Ascending aorta (tissue), 2 donors: ENCODE measurements around the gene GRID2. TPM values are rescaled to one million over a fixed set of nuclear protein-coding genes. Genes with fewer than 3 reads are reported as not detected.

Experiments
- DNase-seq, 2 donors: peaks; one replicate each; pipeline ENCODE4 v3.0.0-alpha.2; 2019; ENCODE audit warnings: low spot score in 2 of 2
- H3K27ac ChIP-seq, 2 donors: fragments of 200-600 bp; sonication (generic); one replicate each; pipeline ENCODE4 v1.5.1; 2016 to 2017; ENCODE audit warnings: mild to moderate bottlenecking in 1 of 2
- H3K27me3 ChIP-seq: fragments of 200-600 bp; sonication (generic); one replicate; pipeline ENCODE4 v1.5.1; 2017
- H3K36me3 ChIP-seq, 2 donors: fragments of 200-600 bp; sonication (generic); one replicate each; pipeline ENCODE4 v1.5.1; 2016
- H3K4me1 ChIP-seq, 2 donors: fragments of 200-600 bp; sonication (generic); one replicate each; pipeline ENCODE4 v1.5.1; 2016 to 2017; ENCODE audit warnings: mild to moderate bottlenecking in 1 of 2
- H3K4me3 ChIP-seq, 2 donors: fragments of 200-600 bp; sonication (generic); one replicate each; pipeline ENCODE4 v1.5.1; 2016 to 2017; ENCODE audit warnings: mild to moderate bottlenecking in 1 of 2
- H3K9me3 ChIP-seq, 2 donors: fragments of 200-600 bp; sonication (generic); one replicate each; pipeline ENCODE4 v1.5.1; 2016
- intact Hi-C: fragments of 100-400 bp; cut with DNase I; formaldehyde crosslinking; loops from one replicate; pipeline ENCODE4 v1.15.1; 2023
- total RNA-seq: library from RNA; depleted of rRNA; stranded (reverse); fragments of >200 nt; gene quantifications from one replicate; pipeline ENCODE4 v1.1.0, GENCODE V29; 2016
- TF ChIP-seq, protein P1 (sequence below), 3 experiments: fragments of 200-600 bp in 2 of 3; fragments of 450-650 bp in 1 of 3; sonication (generic) in 2 of 3; IDR thresholded peaks; one replicate each; pipeline ENCODE4 v1.5.1; 2016 to 2019; ENCODE audit warnings: antibody characterized with exemption in 3 of 3, mild to moderate bottlenecking in 1 of 3, moderate library complexity in 1 of 3

The GRID2 gene
- total RNA-seq, 1 donor from 2014 or later = not detected

DNA sequence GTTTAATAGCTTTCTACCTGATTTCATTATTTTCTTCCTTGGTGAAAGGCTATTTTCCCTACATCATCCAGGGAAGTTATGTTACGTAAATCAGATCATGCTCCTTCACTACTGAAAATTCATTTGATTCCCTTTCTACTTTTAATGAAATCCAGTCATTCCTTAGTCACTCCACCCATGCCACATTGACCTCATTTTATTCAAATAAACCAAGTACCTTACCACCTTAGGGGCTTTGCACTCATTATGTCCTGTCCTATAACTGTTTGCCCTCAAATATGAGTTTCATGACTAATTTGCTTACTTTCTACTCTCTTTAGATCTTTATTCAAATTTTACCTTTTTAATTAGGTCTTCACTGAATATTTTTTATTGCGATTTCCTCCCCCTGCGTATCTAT lies 374.0 kb downstream of the GRID2 start:
- H3K4me1 ChIP-seq = no peaks in the 10 kb centered on the region
- H3K4me3 ChIP-seq = no peak overlapping the region
- H3K9me3 ChIP-seq = no peaks in the 10 kb centered on the region
- no peaks in the 10 kb centered on the region for H3K27me3 ChIP-seq
- no peaks in the 10 kb centered on the region for H3K36me3 ChIP-seq
- H3K27ac ChIP-seq = no peak overlapping the region
- intact Hi-C loops = no loop called here
- TF ChIP-seq, protein P1, sequence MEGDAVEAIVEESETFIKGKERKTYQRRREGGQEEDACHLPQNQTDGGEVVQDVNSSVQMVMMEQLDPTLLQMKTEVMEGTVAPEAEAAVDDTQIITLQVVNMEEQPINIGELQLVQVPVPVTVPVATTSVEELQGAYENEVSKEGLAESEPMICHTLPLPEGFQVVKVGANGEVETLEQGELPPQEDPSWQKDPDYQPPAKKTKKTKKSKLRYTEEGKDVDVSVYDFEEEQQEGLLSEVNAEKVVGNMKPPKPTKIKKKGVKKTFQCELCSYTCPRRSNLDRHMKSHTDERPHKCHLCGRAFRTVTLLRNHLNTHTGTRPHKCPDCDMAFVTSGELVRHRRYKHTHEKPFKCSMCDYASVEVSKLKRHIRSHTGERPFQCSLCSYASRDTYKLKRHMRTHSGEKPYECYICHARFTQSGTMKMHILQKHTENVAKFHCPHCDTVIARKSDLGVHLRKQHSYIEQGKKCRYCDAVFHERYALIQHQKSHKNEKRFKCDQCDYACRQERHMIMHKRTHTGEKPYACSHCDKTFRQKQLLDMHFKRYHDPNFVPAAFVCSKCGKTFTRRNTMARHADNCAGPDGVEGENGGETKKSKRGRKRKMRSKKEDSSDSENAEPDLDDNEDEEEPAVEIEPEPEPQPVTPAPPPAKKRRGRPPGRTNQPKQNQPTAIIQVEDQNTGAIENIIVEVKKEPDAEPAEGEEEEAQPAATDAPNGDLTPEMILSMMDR (IDR thresholded peaks at IDR 0.05) = no peak
- DNase-seq = no peak

DNA sequence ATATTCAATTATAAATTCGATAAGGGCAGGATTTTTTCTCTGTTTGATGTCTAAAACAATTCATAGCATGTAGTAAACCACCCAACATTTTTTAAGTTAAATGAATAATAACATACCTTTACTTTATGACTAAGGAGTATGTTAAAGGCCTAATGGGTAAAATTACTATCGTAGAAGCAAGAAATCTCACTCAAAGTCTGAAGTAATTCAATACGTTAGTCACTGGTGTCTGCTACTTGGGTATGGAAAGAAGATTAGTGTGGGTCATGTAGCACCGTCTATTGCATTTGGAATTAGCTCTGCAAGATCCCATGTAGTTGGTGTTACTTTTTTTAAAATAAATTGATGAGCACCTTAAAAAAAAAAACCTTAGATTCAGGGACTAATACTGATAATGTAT lies 374.5 kb downstream of the GRID2 start:
- H3K27me3 ChIP-seq = no peaks in the 10 kb centered on the region
- no peaks in the 10 kb centered on the region for H3K36me3 ChIP-seq
- intact Hi-C loops = no loop called here
- no peak overlapping the region for H3K27ac ChIP-seq
- H3K4me1 ChIP-seq = no peaks in the 10 kb centered on the region
- H3K9me3 ChIP-seq = no peaks in the 10 kb centered on the region
- H3K4me3 ChIP-seq = no peak overlapping the region
- TF ChIP-seq, protein P1 (IDR thresholded peaks at IDR 0.05) = no peak
- no peak for DNase-seq

DNA sequence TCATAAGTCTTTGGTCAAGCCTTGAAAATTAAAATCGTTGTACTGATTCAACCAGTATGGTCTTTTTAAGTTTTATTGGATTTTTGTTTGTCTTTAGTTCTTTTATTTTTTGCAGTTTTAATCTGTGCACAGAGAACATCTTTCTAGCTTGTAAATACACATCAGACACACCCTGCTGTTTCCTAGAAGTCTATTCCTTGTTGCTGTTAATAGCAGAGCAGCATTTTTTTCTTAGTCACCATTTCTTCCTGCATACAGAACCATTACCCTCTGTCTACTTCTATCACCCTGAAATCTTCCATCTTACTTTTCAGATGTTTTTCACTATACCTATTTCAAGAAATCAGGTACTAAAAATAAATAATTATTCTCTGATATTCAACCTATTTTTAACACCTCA lies 375.4 kb downstream of the GRID2 start:
- H3K36me3 ChIP-seq = no peaks in the 10 kb centered on the region
- intact Hi-C loops = no loop called here
- TF ChIP-seq, protein P1 (IDR thresholded peaks at IDR 0.05) = no peak
- DNase-seq = no peak
- no peak overlapping the region for H3K27ac ChIP-seq
- H3K4me1 ChIP-seq = no peaks in the 10 kb centered on the region
- H3K9me3 ChIP-seq = no peaks in the 10 kb centered on the region
- H3K27me3 ChIP-seq = no peaks in the 10 kb centered on the region
- no peak overlapping the region for H3K4me3 ChIP-seq

DNA sequence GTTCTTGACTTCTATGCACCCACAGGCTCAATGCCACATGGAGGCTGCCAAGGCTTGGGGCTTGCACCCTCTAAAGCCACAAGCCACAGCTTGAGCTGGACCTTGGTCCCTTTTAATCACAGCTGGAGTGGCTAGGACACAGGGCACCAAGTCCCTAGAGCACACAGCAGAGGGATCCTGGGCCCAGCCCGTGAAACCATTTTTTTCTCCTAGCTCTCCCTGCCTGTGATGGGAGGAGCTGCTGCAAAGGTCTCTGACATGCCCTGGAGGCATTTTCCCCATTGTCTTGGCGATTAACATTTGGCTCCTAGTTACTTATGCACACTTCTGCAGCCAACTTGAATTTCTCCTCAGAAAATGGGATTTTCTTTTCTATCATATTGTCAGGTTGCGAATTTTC lies 410.9 kb downstream of the GRID2 start:
- intact Hi-C loops = no loop called here
- DNase-seq = no peak
- H3K27ac ChIP-seq = no peak overlapping the region
- H3K4me3 ChIP-seq = no peak overlapping the region
- H3K9me3 ChIP-seq = no peaks in the 10 kb centered on the region
- TF ChIP-seq, protein P1 (IDR thresholded peaks at IDR 0.05) = no peak
- H3K4me1 ChIP-seq = no peaks in the 10 kb centered on the region
- H3K27me3 ChIP-seq = no peaks in the 10 kb centered on the region
- no peaks in the 10 kb centered on the region for H3K36me3 ChIP-seq

DNA sequence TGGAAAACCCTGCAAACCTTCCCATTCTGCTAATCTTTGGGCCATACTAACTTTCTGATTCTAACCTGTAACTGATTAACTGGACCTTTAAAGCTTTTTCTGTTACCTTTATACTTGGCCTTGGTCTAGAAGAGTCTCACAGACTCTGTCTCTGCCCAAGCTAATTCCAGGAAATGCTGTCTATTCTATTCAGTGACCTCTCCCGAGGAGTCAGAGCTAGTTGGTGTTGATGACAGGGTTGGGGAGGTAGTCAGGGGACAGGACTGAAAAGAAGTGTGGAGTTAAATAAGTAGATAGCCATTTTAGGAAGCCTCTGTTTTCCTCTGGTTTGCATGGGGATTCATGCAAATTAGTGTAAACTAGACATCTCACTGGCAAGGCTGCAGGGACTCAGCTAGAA lies 429.5 kb downstream of the GRID2 start:
- Histone ChIP-seq H3K4me3 (no peak overlapping the region), H3K27ac (no peak overlapping the region), H3K36me3 (no peaks in the 10 kb centered on the region), H3K9me3 (no peaks in the 10 kb centered on the region), H3K4me1 (no peaks in the 10 kb centered on the region), H3K27me3 (no peaks in the 10 kb centered on the region)
- TF ChIP-seq, protein P1 (IDR thresholded peaks at IDR 0.05) = no peak
- no peak for DNase-seq
- intact Hi-C loops = no loop called here

DNA sequence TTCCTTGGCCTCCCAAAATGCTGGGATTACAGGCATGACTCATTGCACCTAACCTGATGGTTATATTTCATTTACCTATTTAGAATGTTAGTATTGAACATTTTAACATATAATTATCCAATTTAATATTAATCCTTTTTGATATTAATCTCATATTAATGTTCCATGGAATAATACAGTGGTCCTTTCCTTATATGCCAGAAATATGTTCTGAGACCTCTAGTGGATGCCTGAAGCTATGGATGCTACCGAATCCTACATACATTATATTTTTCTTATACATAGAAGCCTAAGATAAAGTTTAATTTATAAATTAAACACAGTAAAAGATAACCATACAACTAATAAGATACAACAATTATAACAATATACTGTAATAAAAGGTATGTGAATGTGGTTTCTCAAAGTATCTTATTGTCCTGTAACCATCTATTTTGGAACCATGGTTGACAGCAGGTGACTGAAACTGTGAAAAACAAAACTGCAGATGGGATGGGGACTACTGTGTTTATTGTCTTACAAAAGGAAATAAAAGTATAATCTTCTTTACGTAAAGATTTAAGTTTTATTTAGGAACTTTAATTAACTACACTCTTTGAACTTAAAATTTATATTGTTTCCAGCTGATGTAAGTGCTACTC lies 431.4 kb downstream of the GRID2 start:
- H3K9me3 ChIP-seq = no peaks in the 10 kb centered on the region
- no peak overlapping the region for H3K4me3 ChIP-seq
- H3K27ac ChIP-seq = no peak overlapping the region
- no peak for DNase-seq
- intact Hi-C loops = no loop called here
- TF ChIP-seq, protein P1 (IDR thresholded peaks at IDR 0.05) = no peak
- no peaks in the 10 kb centered on the region for H3K27me3 ChIP-seq
- no peaks in the 10 kb centered on the region for H3K36me3 ChIP-seq
- no peaks in the 10 kb centered on the region for H3K4me1 ChIP-seq
